Breast epithelium (tissue), 4 donors: Measurements from ENCODE around the gene FZD7. TPM values are rescaled to one million over a fixed set of nuclear protein-coding genes. Genes with fewer than 3 reads are reported as not detected.
A peak's percentile ranks its signal among the peaks of the same experiment; 100 is the strongest.

Experiments
- DNase-seq, 2 donors: peaks; one replicate each; pipeline ENCODE4 v3.0.0-alpha.2; 2019; ENCODE audit warnings: low spot score in 2 of 2
- H3K27ac ChIP-seq, 2 donors: fragments of 200-600 bp; sonication (generic) in 1 of 2; one replicate each; pipeline ENCODE4 v1.5.1; 2016 to 2019; ENCODE audit warnings: mild to moderate bottlenecking in 1 of 2
- H3K27me3 ChIP-seq, 2 donors: fragments of 200-600 bp; sonication (generic) in 1 of 2; one replicate each; pipeline versions ENCODE4 v1.5.1 to v1.6.0; 2017 to 2019; ENCODE audit warnings: control low read depth in 1 of 2, mild to moderate bottlenecking in 1 of 2
- H3K36me3 ChIP-seq: fragments of 200-600 bp; one replicate; pipeline ENCODE4 v1.5.1; 2019
- H3K4me1 ChIP-seq, 2 donors: fragments of 200-600 bp; sonication (generic); one replicate each; pipeline ENCODE4 v1.5.1; 2016 to 2019; ENCODE audit warnings: control low read depth in 1 of 2
- H3K4me3 ChIP-seq, 3 donors: fragments of 200-600 bp; sonication (generic); 1 replicate in 2 of 3; 2 replicates in 1 of 3; pipeline ENCODE4 v1.5.1; 2016 to 2019; ENCODE audit warnings: mild to moderate bottlenecking in 3 of 3, moderate library complexity in 2 of 3
- H3K9me3 ChIP-seq, 2 donors: fragments of 200-600 bp; sonication (generic) in 1 of 2; one replicate each; pipeline ENCODE4 v1.5.1; 2016 to 2019; ENCODE audit warnings: control low read depth in 1 of 2
- CTCF ChIP-seq, 3 donors: fragments of 450-650 bp; IDR thresholded peaks; one replicate each; pipeline ENCODE4 v1.5.1; 2016 to 2017; ENCODE audit warnings: antibody characterized with exemption in 3 of 3, mild to moderate bottlenecking in 3 of 3, moderate library complexity in 3 of 3
- POLR2A ChIP-seq: fragments of 450-650 bp; IDR thresholded peaks from one replicate; pipeline ENCODE4 v1.6.1; 2016; ENCODE audit warnings: antibody characterized with exemption, mild to moderate bottlenecking, moderate library complexity
- POLR2AphosphoS5 ChIP-seq, 3 donors: sonication (generic); formaldehyde crosslinking; IDR thresholded peaks; one replicate each; pipeline ENCODE4 v1.6.1; 2017; ENCODE audit warnings: antibody characterized with exemption in 3 of 3
- intact Hi-C: fragments of 100-400 bp; cut with DNase I; formaldehyde crosslinking; loops from one replicate; pipeline ENCODE4 v1.15.1; 2023; ENCODE audit warnings: low total_unique reads
- total RNA-seq, 3 donors: library from RNA; depleted of rRNA; stranded (reverse); fragments of >200 nt; gene quantifications; one replicate each; pipeline ENCODE4 v1.1.0, GENCODE V29; 2016

Gene FZD7
- 10 to 100 TPM; 12.5 to 41.4 (median 26.5) TPM for total RNA-seq

- DNase-seq: peak; percentile 91 to 92
- intact Hi-C loops: no loop called here
- Histone ChIP-seq H3K27me3 (no peaks in the 10 kb centered on the region), H3K36me3 (no peaks in the 10 kb centered on the region), H3K4me3 (peak within 1 kb of the TSS; percentile 60 to 92 (median 84)), H3K9me3 (no peaks in the 10 kb centered on the region), H3K4me1 (no peaks in the 10 kb centered on the region), H3K27ac (peak within 1 kb of the TSS; percentile 99)
- TF ChIP-seq CTCF (IDR thresholded peaks at IDR 0.05) (peak in 2 of 3 donors; percentile 28 to 30), POLR2AphosphoS5 (IDR thresholded peaks at IDR 0.05) (peak; percentile 46 to 81 (median 81)), POLR2A (peak; percentile 70)
Observed at GRCh38 chr2:202033317-202034248, at the start of gene FZD7. TSS of gene FZD7 (plus strand) at chr2:202033855. CDS start at chr2:202034648, 793 bp downstream.

- no peak for TF ChIP-seq CTCF (IDR thresholded peaks at IDR 0.05)
- no peak for TF ChIP-seq POLR2AphosphoS5 (IDR thresholded peaks at IDR 0.05)
- no peak for TF ChIP-seq POLR2A
- peak overlapping the region; percentile 83 to 91 for H3K27ac ChIP-seq
- H3K9me3 ChIP-seq: no peaks in the 10 kb centered on the region
- intact Hi-C loops: no loop called here
- H3K36me3 ChIP-seq: no peaks in the 10 kb centered on the region
- H3K4me1 ChIP-seq: peaks cover 0 to 10% of the 10 kb centered on the region in 2 donors
- no peak overlapping the region for H3K4me3 ChIP-seq
- no peaks in the 10 kb centered on the region for H3K27me3 ChIP-seq
- DNase-seq: no peak
Observed at GRCh38 chr2:201984333-201984732, 49.3 kb upstream of the FZD7 start.

GRCh38 chr2:201984800-201985525, 48.7 kb upstream of the FZD7 start:
- H3K27ac ChIP-seq: peak overlapping the region; percentile 83 to 91
- peak; percentile 73 to 91 for DNase-seq
- intact Hi-C loops: no loop called here

GRCh38 chr2:201985728-201986462, 47.8 kb upstream of the FZD7 start:
- intact Hi-C loops: no loop called here
- no peaks in the 10 kb centered on the region for H3K9me3 ChIP-seq
- DNase-seq: no peak
- peak overlapping the region; percentile 83 to 91 for H3K27ac ChIP-seq
- H3K27me3 ChIP-seq: no peaks in the 10 kb centered on the region
- H3K4me3 ChIP-seq: no peak overlapping the region
- H3K36me3 ChIP-seq: no peaks in the 10 kb centered on the region
- TF ChIP-seq CTCF (IDR thresholded peaks at IDR 0.05): no peak
- TF ChIP-seq POLR2AphosphoS5 (IDR thresholded peaks at IDR 0.05): no peak
- TF ChIP-seq POLR2A: no peak
- peaks cover 0 to 10% of the 10 kb centered on the region in 2 donors for H3K4me1 ChIP-seq

More at GRCh38 chr2:201984800-201985525, 48.7 kb upstream of the FZD7 start:
- TF ChIP-seq POLR2AphosphoS5 (IDR thresholded peaks at IDR 0.05) (no peak), POLR2A (peak; percentile 16)
- Histone ChIP-seq H3K36me3 (no peaks in the 10 kb centered on the region), H3K4me1 (peaks cover 0 to 10% of the 10 kb centered on the region in 2 donors), H3K9me3 (no peaks in the 10 kb centered on the region), H3K4me3 (no peak overlapping the region), H3K27me3 (no peaks in the 10 kb centered on the region)

GRCh38 chr2:201986463-201986735, 47.3 kb upstream of the FZD7 start:
- Histone ChIP-seq H3K36me3 (no peaks in the 10 kb centered on the region), H3K4me1 (peaks cover 0 to 10% of the 10 kb centered on the region in 2 donors), H3K27me3 (no peaks in the 10 kb centered on the region), H3K4me3 (no peak overlapping the region), H3K27ac (peak overlapping the region; percentile 83 to 91), H3K9me3 (no peaks in the 10 kb centered on the region)
- DNase-seq: no peak
- TF ChIP-seq POLR2A: no peak
- no peak for TF ChIP-seq CTCF (IDR thresholded peaks at IDR 0.05)
- no peak for TF ChIP-seq POLR2AphosphoS5 (IDR thresholded peaks at IDR 0.05)
- intact Hi-C loops: no loop called here
